ENCODE measurements around the gene PACSIN2. TPM values are rescaled to one million over a fixed set of nuclear protein-coding genes. Genes with fewer than 3 reads are reported as not detected.

Gene PACSIN2
- total RNA-seq, 4 donors from 2014 or later = 73.1 to 171 (median 107) TPM

DNA sequence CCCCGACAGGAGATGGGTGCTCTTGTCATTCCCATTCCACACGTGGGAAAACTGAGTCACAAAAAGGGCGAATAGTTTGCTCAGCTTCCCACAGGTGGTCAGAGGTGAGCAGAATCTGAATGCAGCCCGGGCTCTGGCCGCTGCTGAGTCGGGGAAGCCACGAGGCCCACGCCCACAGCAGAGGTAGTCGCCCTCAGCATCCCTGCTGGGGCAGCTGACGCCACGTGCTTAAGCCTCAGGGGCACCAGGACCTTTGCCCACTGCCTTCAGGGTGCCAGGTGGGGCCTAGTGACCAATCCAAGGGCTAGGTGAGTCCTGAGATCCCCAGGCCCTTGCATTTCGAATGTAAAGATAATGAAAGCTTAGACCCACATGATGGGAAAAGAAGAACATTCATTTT lies 133.7 kb downstream of the PACSIN2 start:
- WGBS, 2 donors (ENCODE audit: low coverage in 1 of 2) = 92 to 100% methylated on average over 1 to 5 of the region's 12 CpGs
- Histone ChIP-seq H3K36me3 (peaks cover 0 to 100% of the 10 kb centered on the region in 2 donors), H3K27ac (no peak overlapping the region), H3K27me3 (no peaks in the 10 kb centered on the region), H3K4me1 (peaks cover 0 to 15% (median 0%) of the 10 kb centered on the region in 3 donors), H3K4me3 (no peak overlapping the region), H3K9me3 (no peaks in the 10 kb centered on the region)
- ATAC-seq = no peak
- TF ChIP-seq CTCF (IDR thresholded peaks at IDR 0.05) = no peak
- no peak for TF ChIP-seq POLR2AphosphoS5 (IDR thresholded peaks at IDR 0.05)
- no peak for TF ChIP-seq POLR2A (IDR thresholded peaks at IDR 0.05)
- no peak for TF ChIP-seq EP300 (IDR thresholded peaks at IDR 0.05)

GRCh38 chr22:42880815-42881214 lies 134.1 kb downstream of the PACSIN2 start:
- no peak for ATAC-seq
- 47% methylated on average over 4 of the region's 8 CpGs; no CpG with 5 or more reads in 1 of the 2 donors for WGBS, 2 donors (ENCODE audit: low coverage in 1 of 2)
- no peak for TF ChIP-seq POLR2A (IDR thresholded peaks at IDR 0.05)
- TF ChIP-seq EP300 (IDR thresholded peaks at IDR 0.05) = no peak
- Histone ChIP-seq H3K4me3 (no peak overlapping the region), H3K9me3 (no peaks in the 10 kb centered on the region), H3K36me3 (peaks cover 0 to 100% of the 10 kb centered on the region in 2 donors), H3K27ac (no peak overlapping the region), H3K4me1 (peaks cover 0 to 14% (median 0%) of the 10 kb centered on the region in 3 donors), H3K27me3 (no peaks in the 10 kb centered on the region)

DNA sequence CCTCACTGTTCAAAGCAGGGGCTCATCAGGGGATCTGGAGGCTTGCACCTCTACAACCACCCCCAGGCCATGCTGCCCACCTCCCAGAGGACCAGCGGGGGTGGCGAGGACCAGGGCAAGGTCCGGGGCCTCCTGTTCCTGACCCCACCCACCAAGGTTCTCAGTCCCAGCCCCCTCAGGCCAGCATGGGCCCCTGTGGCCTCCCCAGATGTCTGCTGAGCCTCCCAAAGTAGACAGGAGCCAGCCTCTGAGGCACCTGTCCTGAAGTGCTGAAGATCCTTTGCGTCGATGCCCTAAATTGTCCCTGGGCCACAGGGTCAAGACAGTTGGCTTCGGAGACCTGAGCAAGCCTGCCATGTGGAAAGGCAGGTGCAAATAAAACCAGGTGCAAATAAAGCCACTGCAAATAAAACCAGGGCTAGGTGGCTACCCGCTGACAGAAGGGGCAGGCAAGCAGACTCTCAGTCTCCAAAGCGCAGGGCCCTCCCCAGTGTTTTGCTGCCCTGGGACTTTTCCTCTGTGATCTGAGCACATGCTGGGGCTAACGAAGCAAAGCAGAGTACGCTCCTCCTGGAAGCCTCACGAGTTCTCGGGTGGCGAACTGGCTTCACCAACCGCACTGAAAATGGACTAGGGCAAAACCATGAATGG lies 135.5 kb downstream of the PACSIN2 start:
- no peak overlapping the region for H3K27ac ChIP-seq
- H3K9me3 ChIP-seq = no peaks in the 10 kb centered on the region
- peaks cover 0 to 100% of the 10 kb centered on the region in 2 donors for H3K36me3 ChIP-seq
- no peaks in the 10 kb centered on the region for H3K27me3 ChIP-seq
- H3K4me3 ChIP-seq = no peak overlapping the region
- WGBS, 2 donors (ENCODE audit: low coverage in 1 of 2) = 100% methylated on average over 2 of the region's 14 CpGs
- TF ChIP-seq CTCF (IDR thresholded peaks at IDR 0.05) (no peak), POLR2A (IDR thresholded peaks at IDR 0.05) (no peak), EP300 (IDR thresholded peaks at IDR 0.05) (no peak), POLR2AphosphoS5 (IDR thresholded peaks at IDR 0.05) (no peak)
- no peak for ATAC-seq
- peaks cover 0 to 10% (median 0%) of the 10 kb centered on the region in 3 donors for H3K4me1 ChIP-seq

- Histone ChIP-seq H3K4me1 (peaks cover 0 to 10% (median 0%) of the 10 kb centered on the region in 3 donors), H3K27me3 (no peaks in the 10 kb centered on the region), H3K9me3 (no peaks in the 10 kb centered on the region), H3K4me3 (no peak overlapping the region), H3K36me3 (peaks cover 0 to 100% of the 10 kb centered on the region in 2 donors), H3K27ac (no peak overlapping the region)
- WGBS, 2 donors (ENCODE audit: low coverage in 1 of 2) = 61 to 82% methylated on average over 3 to 4 of the region's 22 CpGs
- TF ChIP-seq POLR2A (IDR thresholded peaks at IDR 0.05) (no peak), POLR2AphosphoS5 (IDR thresholded peaks at IDR 0.05) (no peak), EP300 (IDR thresholded peaks at IDR 0.05) (no peak)
- ATAC-seq = no peak
Measured at GRCh38 chr22:42878561-42879305, 136.2 kb downstream of the PACSIN2 start.

GRCh38 chr22:42877597-42878340 lies 137.2 kb downstream of the PACSIN2 start:
- H3K36me3 ChIP-seq = peaks cover 0 to 100% of the 10 kb centered on the region in 2 donors
- WGBS, 2 donors (ENCODE audit: low coverage in 1 of 2) = no CpG with 5 or more reads among the region's 12 CpGs
- ATAC-seq = no peak
- TF ChIP-seq CTCF (IDR thresholded peaks at IDR 0.05) (no peak), POLR2A (IDR thresholded peaks at IDR 0.05) (no peak), POLR2AphosphoS5 (IDR thresholded peaks at IDR 0.05) (no peak), EP300 (IDR thresholded peaks at IDR 0.05) (no peak)
- H3K4me1 ChIP-seq = peaks cover 0 to 7% (median 0%) of the 10 kb centered on the region in 3 donors
- H3K27ac ChIP-seq = peak overlapping the region in 2 of 4 donors; percentile 9 to 10
- H3K4me3 ChIP-seq = no peak overlapping the region
- H3K9me3 ChIP-seq = no peaks in the 10 kb centered on the region
- H3K27me3 ChIP-seq = no peaks in the 10 kb centered on the region

All from gastroesophageal sphincter (tissue), 4 donors.